Glutamatergic neuron (in vitro differentiated cells): ENCODE measurements around the gene PPM1D. TPM values are rescaled to one million over a fixed set of nuclear protein-coding genes. Genes with fewer than 3 reads are reported as not detected.
"Not testable (repeated sequence)": the region's sequence is repeated elsewhere in the genome, so short reads cannot be mapped to it uniquely, and the experiment has no call there.

ENCODE experiments used
- DNase-seq: peaks from one replicate; pipeline ENCODE4 v3.0.0; 2022
- H3K27ac Mint-ChIP-seq: one replicate; pipeline ENCODE4 v1.8.0; 2020; ENCODE audit warnings: mild to moderate bottlenecking, mixed read lengths, inconsistent platforms; ENCODE audit not compliant: unreplicated experiment
- H3K27me3 Mint-ChIP-seq: one replicate; pipeline ENCODE4 v1.8.0; 2020; ENCODE audit warnings: mild to moderate bottlenecking, moderate library complexity, mixed read lengths, inconsistent platforms; ENCODE audit not compliant: unreplicated experiment
- H3K36me3 Mint-ChIP-seq: one replicate; pipeline ENCODE4 v1.8.0; 2020; ENCODE audit warnings: mild to moderate bottlenecking, mixed read lengths, inconsistent platforms; ENCODE audit not compliant: unreplicated experiment
- H3K4me1 Mint-ChIP-seq: one replicate; pipeline ENCODE4 v1.8.0; 2020; ENCODE audit warnings: mild to moderate bottlenecking, low read depth, mixed read lengths, inconsistent platforms; ENCODE audit not compliant: unreplicated experiment
- H3K4me3 Mint-ChIP-seq: one replicate; pipeline ENCODE4 v1.8.0; 2020; ENCODE audit warnings: mild to moderate bottlenecking, mixed read lengths, inconsistent platforms; ENCODE audit not compliant: unreplicated experiment
- H3K9me3 Mint-ChIP-seq: one replicate; pipeline ENCODE4 v1.8.0; 2020; ENCODE audit warnings: mild to moderate bottlenecking, moderate library complexity, mixed read lengths, inconsistent platforms; ENCODE audit not compliant: unreplicated experiment
- total RNA-seq: library from RNA; stranded (reverse); fragmentation: NEBNext Ultra II Directional; extraction: Animal tissue kit (Norgen Biotek cat#: 25700); gene quantifications from one replicate; pipeline ENCODE4 v1.2.1, GENCODE V29; 2021; ENCODE audit not compliant: unreplicated experiment
- TF ChIP-seq, protein P1 (sequence below): fragments of 200-600 bp; sonication (generic); IDR thresholded peaks from one replicate; pipeline ENCODE4 v1.5.0; 2021; ENCODE audit not compliant: partially characterized antibody, unreplicated experiment

PPM1D gene
- total RNA-seq, 1 donor from 2014 or later: 19.3 TPM

DNA sequence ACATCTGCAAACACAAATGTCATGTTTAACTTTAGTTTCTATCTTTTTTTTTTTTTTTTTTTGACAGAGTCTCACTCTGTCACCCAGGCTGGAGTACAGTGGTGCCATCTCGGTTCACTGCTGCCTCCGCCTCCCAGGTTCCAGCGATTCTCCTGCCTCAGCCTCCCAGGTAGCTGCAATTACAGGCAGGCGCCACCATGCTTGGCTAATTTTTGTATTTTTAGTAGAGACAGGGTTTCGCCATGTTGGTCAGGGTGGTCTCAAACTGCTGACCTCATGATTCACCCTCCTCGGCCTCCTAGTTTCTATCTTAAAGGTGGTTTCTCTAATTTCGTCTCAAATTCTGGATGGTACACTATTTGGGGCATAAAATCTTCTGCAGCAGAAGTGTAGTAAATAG is 5.8 kb upstream of the PPM1D start:
- TF ChIP-seq, protein P1, sequence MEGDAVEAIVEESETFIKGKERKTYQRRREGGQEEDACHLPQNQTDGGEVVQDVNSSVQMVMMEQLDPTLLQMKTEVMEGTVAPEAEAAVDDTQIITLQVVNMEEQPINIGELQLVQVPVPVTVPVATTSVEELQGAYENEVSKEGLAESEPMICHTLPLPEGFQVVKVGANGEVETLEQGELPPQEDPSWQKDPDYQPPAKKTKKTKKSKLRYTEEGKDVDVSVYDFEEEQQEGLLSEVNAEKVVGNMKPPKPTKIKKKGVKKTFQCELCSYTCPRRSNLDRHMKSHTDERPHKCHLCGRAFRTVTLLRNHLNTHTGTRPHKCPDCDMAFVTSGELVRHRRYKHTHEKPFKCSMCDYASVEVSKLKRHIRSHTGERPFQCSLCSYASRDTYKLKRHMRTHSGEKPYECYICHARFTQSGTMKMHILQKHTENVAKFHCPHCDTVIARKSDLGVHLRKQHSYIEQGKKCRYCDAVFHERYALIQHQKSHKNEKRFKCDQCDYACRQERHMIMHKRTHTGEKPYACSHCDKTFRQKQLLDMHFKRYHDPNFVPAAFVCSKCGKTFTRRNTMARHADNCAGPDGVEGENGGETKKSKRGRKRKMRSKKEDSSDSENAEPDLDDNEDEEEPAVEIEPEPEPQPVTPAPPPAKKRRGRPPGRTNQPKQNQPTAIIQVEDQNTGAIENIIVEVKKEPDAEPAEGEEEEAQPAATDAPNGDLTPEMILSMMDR: peak; percentile 20
- Mint-ChIP-seq H3K27ac (peak overlapping the region; percentile 78), H3K4me1 (peaks cover 17% of the 10 kb centered on the region)
- H3K27me3 Mint-ChIP-seq, H3K9me3 Mint-ChIP-seq, DNase-seq, H3K36me3 Mint-ChIP-seq, H3K4me3 Mint-ChIP-seq: not testable (repeated sequence)

DNA sequence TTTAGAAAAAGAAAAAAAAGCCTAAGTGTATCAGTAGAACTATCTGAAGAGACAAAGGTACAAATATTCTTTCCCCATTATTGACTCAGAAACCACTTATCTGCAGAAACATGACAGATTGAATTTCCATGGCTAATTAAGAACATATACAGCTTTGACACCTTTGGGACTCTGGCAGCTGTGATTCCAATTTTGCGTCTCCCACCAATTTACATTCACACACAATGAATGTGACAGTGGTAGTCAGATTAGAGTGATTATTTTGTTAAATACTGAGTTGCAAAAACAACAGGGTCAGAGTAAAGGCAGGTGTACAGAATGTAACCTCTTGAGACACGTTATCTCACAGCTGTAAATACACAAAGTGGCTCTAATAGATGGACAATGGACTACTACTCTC is 5.3 kb upstream of the PPM1D start:
- H3K27ac Mint-ChIP-seq: peak overlapping the region; percentile 78
- H3K9me3 Mint-ChIP-seq: peaks cover 4% of the 10 kb centered on the region
- peaks cover 17% of the 10 kb centered on the region for H3K4me1 Mint-ChIP-seq
- H3K27me3 Mint-ChIP-seq: peaks cover 6% of the 10 kb centered on the region
- no peak for DNase-seq
- no peak overlapping the region for H3K4me3 Mint-ChIP-seq
- H3K36me3 Mint-ChIP-seq: no peaks in the 10 kb centered on the region
- TF ChIP-seq, protein P1: no peak

DNA sequence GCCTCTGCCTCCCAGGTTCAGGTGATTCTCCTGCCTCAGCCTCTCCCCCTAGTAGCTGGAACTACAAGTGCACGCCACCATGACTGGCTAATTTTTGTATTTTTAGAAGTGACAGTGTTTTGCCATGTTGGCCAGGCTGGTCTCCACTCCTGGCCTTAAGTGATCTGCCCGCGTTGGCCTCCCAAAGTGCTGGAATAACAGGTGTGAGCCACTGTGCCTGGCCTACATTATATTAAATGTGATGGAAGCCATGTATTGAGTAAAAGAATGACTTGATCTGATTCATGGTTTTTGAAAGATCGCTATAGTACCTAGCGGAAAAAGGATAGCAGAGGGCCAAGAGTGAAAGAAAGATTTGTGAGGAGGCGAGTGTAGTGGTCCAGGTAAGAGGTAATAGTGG is 2.7 kb upstream of the PPM1D start:
- no peak for DNase-seq
- TF ChIP-seq, protein P1: no peak
- Mint-ChIP-seq H3K27me3 (peaks cover 9% of the 10 kb centered on the region), H3K4me3 (no peak overlapping the region), H3K36me3 (no peaks in the 10 kb centered on the region), H3K27ac (no peak overlapping the region), H3K9me3 (peaks cover 6% of the 10 kb centered on the region), H3K4me1 (peaks cover 17% of the 10 kb centered on the region)

DNA sequence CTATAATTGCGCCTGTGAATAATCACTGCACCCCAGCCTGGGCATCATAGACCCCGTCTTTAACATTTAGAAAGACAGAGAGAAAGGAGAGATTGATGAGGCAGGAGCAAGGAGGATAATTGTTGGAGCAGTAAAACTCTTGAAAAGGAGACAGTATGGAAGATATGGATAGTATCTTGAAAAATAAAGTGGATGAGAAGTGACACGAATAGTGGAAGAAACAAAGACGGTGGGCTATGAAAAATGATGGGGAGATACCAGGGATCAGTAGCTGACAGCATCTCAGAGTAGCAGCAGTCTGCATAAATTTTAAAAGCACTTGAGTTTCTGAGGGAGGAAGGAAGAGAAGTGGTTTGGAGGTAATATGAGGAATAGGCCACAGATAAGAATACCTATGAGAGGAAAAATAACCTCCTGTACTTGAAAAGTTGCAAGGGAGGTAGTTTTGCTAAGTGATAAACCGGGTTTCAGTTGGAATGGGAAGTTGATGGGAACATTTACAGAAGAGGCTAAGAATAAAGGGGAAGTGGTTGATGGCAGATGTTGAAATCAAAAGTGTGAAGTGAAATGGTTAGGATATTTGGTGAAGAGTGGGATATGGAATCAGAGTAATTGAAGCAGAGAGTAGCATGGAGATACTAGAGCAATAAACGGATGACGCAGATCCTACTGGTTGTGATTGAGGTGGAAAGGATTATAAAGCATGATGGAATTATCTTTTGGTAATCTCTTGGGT is 1.8 kb upstream of the PPM1D start:
- no peaks in the 10 kb centered on the region for H3K36me3 Mint-ChIP-seq

DNA sequence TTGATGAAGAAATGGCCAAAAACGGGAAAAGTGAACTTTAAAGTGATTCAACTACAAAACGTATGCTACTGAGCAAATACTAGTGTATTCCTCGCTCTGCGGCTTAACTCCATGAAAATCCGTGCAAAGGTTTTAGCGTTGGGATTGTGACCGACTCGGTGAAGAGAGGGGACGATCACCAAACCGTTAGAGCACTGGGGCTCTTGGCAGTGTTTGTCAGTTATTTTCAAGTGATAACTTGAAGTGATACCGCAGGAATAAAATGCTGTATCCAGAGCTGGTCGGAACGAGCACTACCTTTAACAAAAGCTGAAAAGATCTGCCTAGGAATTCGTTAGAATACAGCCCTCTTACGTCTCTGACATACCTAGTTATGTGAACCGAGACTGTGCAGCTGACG is 773 bp upstream of the PPM1D start:
- Mint-ChIP-seq H3K27ac (peak overlapping the region; percentile 96), H3K4me1 (peaks cover 26% of the 10 kb centered on the region), H3K9me3 (peaks cover 6% of the 10 kb centered on the region), H3K36me3 (no peaks in the 10 kb centered on the region), H3K4me3 (peak overlapping the region; percentile 97), H3K27me3 (peaks cover 9% of the 10 kb centered on the region)
- DNase-seq: no peak
- TF ChIP-seq, protein P1: no peak

More for the DNA sequence above, 1.8 kb upstream of the PPM1D start:
- Mint-ChIP-seq H3K27me3 (peaks cover 9% of the 10 kb centered on the region), H3K4me1 (peaks cover 20% of the 10 kb centered on the region), H3K4me3 (peak overlapping the region; percentile 64), H3K27ac (peak overlapping the region; percentile 7), H3K9me3 (peaks cover 6% of the 10 kb centered on the region)
- TF ChIP-seq, protein P1: no peak
- DNase-seq: no peak
